Neural cell (in vitro differentiated cells): ENCODE measurements around the gene PARP15. TPM values are rescaled to one million over a fixed set of nuclear protein-coding genes. Genes with fewer than 3 reads are reported as not detected.
"Not testable (repeated sequence)": the region's sequence is repeated elsewhere in the genome, so short reads cannot be mapped to it uniquely, and the experiment has no call there.

Experiments
- H2AFZ ChIP-seq: fragments of 200-600, 300-800 bp; sonication (generic), shearing (Covaris generic); 2 replicates; pipeline ENCODE4 v1.6.0; 2014; ENCODE audit warnings: low read depth, mild to moderate bottlenecking, antibody characterized with exemption, low read length, moderate library complexity
- H3F3A ChIP-seq: fragments of 200-600 bp; shearing (Covaris generic); 2 replicates; pipeline ENCODE4 v1.6.1; 2016; ENCODE audit warnings: mild to moderate bottlenecking, moderate library complexity, mixed read lengths, antibody characterized with exemption, low read length; ENCODE audit not compliant: insufficient read depth, poor library complexity, severe bottlenecking
- H3K27ac ChIP-seq: fragments of 200-600, 300-800 bp; sonication (generic), shearing (Covaris generic); 2 replicates; pipeline ENCODE4 v1.5.1; 2014; ENCODE audit warnings: mild to moderate bottlenecking, low read length, moderate library complexity
- H3K27me3 ChIP-seq: fragments of 300-800, 200-600 bp; sonication (generic), shearing (Covaris generic); 2 replicates; pipeline ENCODE4 v1.6.0; 2014; ENCODE audit warnings: mild to moderate bottlenecking, low read depth, low read length, moderate library complexity; ENCODE audit not compliant: insufficient read depth
- H3K36me3 ChIP-seq: fragments of 300-800, 200-600 bp; sonication (generic), shearing (Covaris generic); 2 replicates; pipeline ENCODE4 v1.5.1; 2014; ENCODE audit warnings: mild to moderate bottlenecking, antibody characterized with exemption, low read length, moderate library complexity; ENCODE audit not compliant: insufficient read depth
- H3K4me2 ChIP-seq: fragments of 300-800, 200-600 bp; sonication (generic), shearing (Covaris generic); 2 replicates; pipeline ENCODE4 v1.6.0; 2014; ENCODE audit warnings: mild to moderate bottlenecking, low read length
- H3K4me3 ChIP-seq: fragments of 300-800, 200-600 bp; sonication (generic), shearing (Covaris generic); 2 replicates; pipeline ENCODE4 v1.5.1; 2014; ENCODE audit warnings: mild to moderate bottlenecking, low read length, moderate library complexity
- H3K79me2 ChIP-seq: fragments of 200-600 bp; shearing (Covaris generic); replicated peaks from 2 replicates; pipeline ENCODE4 v1.6.0; 2014; ENCODE audit warnings: mild to moderate bottlenecking, low read length, moderate library complexity; ENCODE audit not compliant: insufficient read depth
- H3K9ac ChIP-seq: fragments of 300-800, 200-600 bp; sonication (generic), shearing (Covaris generic); 2 replicates; pipeline ENCODE4 v1.6.1; 2016; ENCODE audit warnings: mild to moderate bottlenecking, low read length, mixed read lengths
- H3K9me2 ChIP-seq: fragments of 200-600 bp; shearing (Covaris generic); 2 replicates; pipeline ENCODE4 v1.6.1; 2016; ENCODE audit warnings: mild to moderate bottlenecking, low read length, mixed read lengths; ENCODE audit not compliant: insufficient read depth
- H3K9me3 ChIP-seq: fragments of 200-600, 300-800 bp; sonication (generic), shearing (Covaris generic); 2 replicates; pipeline ENCODE4 v1.6.1; 2016; ENCODE audit warnings: mild to moderate bottlenecking, mixed run types, low read length, moderate library complexity, mixed read lengths
- H4K20me1 ChIP-seq: fragments of 200-600 bp; shearing (Covaris generic); 2 replicates; pipeline ENCODE4 v1.6.1; 2016; ENCODE audit warnings: mild to moderate bottlenecking, mixed run types; ENCODE audit not compliant: insufficient read depth
- CTCF ChIP-seq: fragments of 450-650 bp; IDR thresholded peaks from 2 replicates; pipeline ENCODE4 v1.5.1; 2014; ENCODE audit warnings: antibody characterized with exemption, mild to moderate bottlenecking, moderate library complexity; ENCODE audit not compliant: poor library complexity, severe bottlenecking
- EP300 ChIP-seq: fragments of 450-650 bp; conservative IDR thresholded peaks from 2 replicates; pipeline ENCODE4 v1.6.1; 2014; ENCODE audit warnings: antibody characterized with exemption, mild to moderate bottlenecking, moderate library complexity; ENCODE audit not compliant: poor library complexity, severe bottlenecking
- EZH2 ChIP-seq: fragments of 200-600, 300-800 bp; shearing (Covaris generic), sonication (generic); IDR thresholded peaks from 2 replicates; pipeline ENCODE4 v1.6.1; 2014; ENCODE audit warnings: antibody characterized with exemption, low read length, borderline replicate concordance, mild to moderate bottlenecking; ENCODE audit not compliant: insufficient read depth, poor library complexity, severe bottlenecking
- MXI1 ChIP-seq: fragments of 450-650 bp; conservative IDR thresholded peaks from 2 replicates; pipeline ENCODE4 v1.6.1; 2014; ENCODE audit warnings: antibody characterized with exemption, mild to moderate bottlenecking; ENCODE audit not compliant: poor library complexity, severe bottlenecking
- POLR2AphosphoS5 ChIP-seq: IDR thresholded peaks from 2 replicates; pipeline ENCODE4 v1.6.1; 2012
- RAD21 ChIP-seq: fragments of 450-650 bp; conservative IDR thresholded peaks from 2 replicates; pipeline ENCODE4 v1.6.1; 2014; ENCODE audit warnings: antibody characterized with exemption, mild to moderate bottlenecking, moderate library complexity
- SMC3 ChIP-seq: fragments of 450-650 bp; conservative IDR thresholded peaks from 2 replicates; pipeline ENCODE4 v1.6.1; 2014; ENCODE audit warnings: antibody characterized with exemption, mild to moderate bottlenecking, moderate library complexity; ENCODE audit not compliant: poor library complexity
- TAF1 ChIP-seq: IDR thresholded peaks from 2 replicates; pipeline ENCODE4 v1.6.1; 2012; ENCODE audit warnings: low read depth
- polyA plus RNA-seq: library from polyadenylated mRNA; depleted of rRNA; stranded (reverse); fragments of >200 nt; gene quantifications from 2 replicates; pipeline ENCODE4 v1.2.3, GENCODE V29; 2014

The PARP15 gene
- polyA plus RNA-seq, 1 donor from 2014 or later: not detected

- H3K27ac ChIP-seq: no peak overlapping the region
- no peaks in the 10 kb centered on the region for H3K9me3 ChIP-seq
- no peak overlapping the region for H3K9ac ChIP-seq
- no peaks in the 10 kb centered on the region for H3F3A ChIP-seq
- H3K4me2 ChIP-seq: no peak overlapping the region
- no peak overlapping the region for H2AFZ ChIP-seq
- no peaks in the 10 kb centered on the region for H3K9me2 ChIP-seq
- no peaks in the 10 kb centered on the region for H3K36me3 ChIP-seq
- TF ChIP-seq TAF1: no peak
- no peaks in the 10 kb centered on the region for H3K79me2 ChIP-seq
- no peaks in the 10 kb centered on the region for H3K27me3 ChIP-seq
- no peak overlapping the region for H3K4me3 ChIP-seq
- H4K20me1 ChIP-seq: no peaks in the 10 kb centered on the region
These were observed 68.9 kb downstream of the PARP15 start for GRCh38 chr3:122646146-122646988.

GRCh38 chr3:122651233-122651907 lies 73.9 kb downstream of the PARP15 start:
- not testable (repeated sequence) for H2AFZ ChIP-seq, H3K4me3 ChIP-seq

GRCh38 chr3:122651962-122652361 lies 74.5 kb downstream of the PARP15 start:
- H2AFZ ChIP-seq, H3K9me3 ChIP-seq, H3K4me2 ChIP-seq: not testable (repeated sequence)

More at GRCh38 chr3:122651233-122651907, 73.9 kb downstream of the PARP15 start:
- not testable (repeated sequence) for H3K36me3 ChIP-seq, H3F3A ChIP-seq, H3K27me3 ChIP-seq, H3K9me3 ChIP-seq, H3K79me2 ChIP-seq, H3K4me2 ChIP-seq, H3K27ac ChIP-seq, H3K9me2 ChIP-seq, H4K20me1 ChIP-seq, H3K9ac ChIP-seq

GRCh38 chr3:122658336-122658735 lies 80.9 kb downstream of the PARP15 start:
- not testable (repeated sequence) for H3K4me3 ChIP-seq, H3K9me3 ChIP-seq, H3K36me3 ChIP-seq, H3K27ac ChIP-seq, H2AFZ ChIP-seq, H4K20me1 ChIP-seq, H3K9me2 ChIP-seq, H3K9ac ChIP-seq, H3K79me2 ChIP-seq, H3K27me3 ChIP-seq, H3F3A ChIP-seq, H3K4me2 ChIP-seq

More at GRCh38 chr3:122651962-122652361, 74.5 kb downstream of the PARP15 start:
- not testable (repeated sequence) for H3K36me3 ChIP-seq, H3K27ac ChIP-seq, H3K4me3 ChIP-seq, H3K9ac ChIP-seq, H3K9me2 ChIP-seq, H4K20me1 ChIP-seq, H3F3A ChIP-seq, H3K79me2 ChIP-seq, H3K27me3 ChIP-seq

- no peak overlapping the region for H3K27ac ChIP-seq
- no peak overlapping the region for H3K4me3 ChIP-seq
- no peak overlapping the region for H3K4me2 ChIP-seq
- H3K9me2 ChIP-seq: no peaks in the 10 kb centered on the region
- no peaks in the 10 kb centered on the region for H3F3A ChIP-seq
- no peak overlapping the region for H2AFZ ChIP-seq
- no peak overlapping the region for H3K9ac ChIP-seq
- H3K27me3 ChIP-seq: no peaks in the 10 kb centered on the region
- H3K79me2 ChIP-seq: no peaks in the 10 kb centered on the region
- no peaks in the 10 kb centered on the region for H3K36me3 ChIP-seq
- no peaks in the 10 kb centered on the region for H4K20me1 ChIP-seq
- peaks cover 4% of the 10 kb centered on the region for H3K9me3 ChIP-seq
- TF ChIP-seq EP300 (no peak), POLR2AphosphoS5 (no peak), EZH2 (no peak), CTCF (no peak), MXI1 (no peak), RAD21 (no peak), SMC3 (no peak)
These were observed 83.0 kb downstream of the PARP15 start for GRCh38 chr3:122660297-122660974.
